ENCODE measurements around the gene GNAQ.
A peak's percentile ranks its signal among the peaks of the same experiment; 100 is the strongest.

GNAQ gene

GRCh38 chr9:77677957-77678535 lies 353.6 kb downstream of the GNAQ start:
- Mint-ChIP-seq H3K4me3 (no peak overlapping the region), H3K4me1 (peaks cover 8% of the 10 kb centered on the region), H3K27me3 (ENCODE audit: low read depth, poor library complexity) (peaks cover 8% of the 10 kb centered on the region), H3K27ac (peak overlapping the region; percentile 42), H3K9me3 (peaks cover 4% of the 10 kb centered on the region), H3K36me3 (ENCODE audit: low read depth) (no peaks in the 10 kb centered on the region)
- TF ChIP-seq CTCF (IDR thresholded peaks at IDR 0.05) = no peak
- no peak for DNase-seq

GRCh38 chr9:77677397-77677796 lies 354.2 kb downstream of the GNAQ start:
- H3K4me3 Mint-ChIP-seq = no peak overlapping the region
- no peak overlapping the region for H3K27ac Mint-ChIP-seq
- no peaks in the 10 kb centered on the region for H3K9me3 Mint-ChIP-seq
- TF ChIP-seq CTCF (IDR thresholded peaks at IDR 0.05) = no peak
- no peak for DNase-seq
- no peaks in the 10 kb centered on the region for H3K36me3 Mint-ChIP-seq (ENCODE audit: low read depth)
- H3K27me3 Mint-ChIP-seq (ENCODE audit: low read depth, poor library complexity) = peaks cover 8% of the 10 kb centered on the region
- peaks cover 8% of the 10 kb centered on the region for H3K4me1 Mint-ChIP-seq

- H3K27me3 Mint-ChIP-seq (ENCODE audit: low read depth, poor library complexity) = peaks cover 3% of the 10 kb centered on the region
- TF ChIP-seq CTCF (IDR thresholded peaks at IDR 0.05) = no peak
- DNase-seq = no peak
- H3K9me3 Mint-ChIP-seq = no peaks in the 10 kb centered on the region
- H3K4me3 Mint-ChIP-seq = no peak overlapping the region
- peaks cover 8% of the 10 kb centered on the region for H3K4me1 Mint-ChIP-seq
- H3K27ac Mint-ChIP-seq = no peak overlapping the region
- H3K36me3 Mint-ChIP-seq (ENCODE audit: low read depth) = no peaks in the 10 kb centered on the region
Observed at GRCh38 chr9:77673941-77674791, 357.4 kb downstream of the GNAQ start.

- H3K4me3 Mint-ChIP-seq = no peak overlapping the region
- H3K4me1 Mint-ChIP-seq = no peaks in the 10 kb centered on the region
- peaks cover 3% of the 10 kb centered on the region for H3K27me3 Mint-ChIP-seq (ENCODE audit: low read depth, poor library complexity)
- no peaks in the 10 kb centered on the region for H3K9me3 Mint-ChIP-seq
- no peaks in the 10 kb centered on the region for H3K36me3 Mint-ChIP-seq (ENCODE audit: low read depth)
- no peak for TF ChIP-seq CTCF (IDR thresholded peaks at IDR 0.05)
- DNase-seq = no peak
- no peak overlapping the region for H3K27ac Mint-ChIP-seq
Observed at GRCh38 chr9:77672183-77672582, 359.4 kb downstream of the GNAQ start.

GRCh38 chr9:77667151-77667550 lies 364.5 kb downstream of the GNAQ start:
- no peaks in the 10 kb centered on the region for H3K27me3 Mint-ChIP-seq (ENCODE audit: low read depth, poor library complexity)
- no peaks in the 10 kb centered on the region for H3K36me3 Mint-ChIP-seq (ENCODE audit: low read depth)
- peaks cover 14% of the 10 kb centered on the region for H3K4me1 Mint-ChIP-seq
- no peaks in the 10 kb centered on the region for H3K9me3 Mint-ChIP-seq
- no peak overlapping the region for H3K4me3 Mint-ChIP-seq
- H3K27ac Mint-ChIP-seq = no peak overlapping the region
- no peak for DNase-seq
- TF ChIP-seq CTCF (IDR thresholded peaks at IDR 0.05) = no peak
